H1 (cell line): ENCODE results near the gene PIP4K2C. TPM values are rescaled to one million over a fixed set of nuclear protein-coding genes. Genes with fewer than 3 reads are reported as not detected.

ENCODE experiments used
- CTCF ChIA-PET: fragments of 300-600 bp; sonication (Branson Sonifier 250); formaldehyde crosslinking; loops from one replicate; lab custom pipeline; 2021; ENCODE audit not compliant: partially characterized antibody; lab: Charles Lee
- POLR2A ChIA-PET: fragments of 300-600 bp; sonication (Branson Sonifier 250); formaldehyde crosslinking; loops from one replicate; lab custom pipeline; 2021; ENCODE audit warnings: inconsistent platforms; ENCODE audit not compliant: partially characterized antibody; lab: Charles Lee
- DNase-seq, 2 experiments: peaks; one replicate each; pipeline versions ENCODE4 v3.0.0 to v3.0.0-alpha.2; 2010 to 2022; ENCODE audit warnings: low spot score in 2 of 2, low read depth in 1 of 2, mixed read lengths in 1 of 2
- FAIRE-seq: peaks from 2 replicates; lab custom pipeline; 2011; peaks lifted over from hg19 to GRCh38; lab: Jason Lieb, UNC
- H2AFZ ChIP-seq: 2 replicates; pipeline ENCODE4 v1.8.1; 2012; ENCODE audit warnings: low read length, inconsistent platforms
- H2AK5ac ChIP-seq: 2 replicates; pipeline ENCODE4 v1.6.1; 2013; ENCODE audit warnings: low read depth, low read length
- H2BK120ac ChIP-seq: replicated peaks from 2 replicates; pipeline ENCODE3; 2013; ENCODE audit warnings: low read depth, low read length, inconsistent platforms
- H2BK12ac ChIP-seq: 2 replicates; pipeline ENCODE4 v1.6.1; 2013; ENCODE audit warnings: low read depth, low read length
- H2BK15ac ChIP-seq: 2 replicates; pipeline ENCODE4 v1.6.1; 2013; ENCODE audit warnings: low read length
- H2BK20ac ChIP-seq: 2 replicates; pipeline ENCODE4 v1.6.1; 2013; ENCODE audit warnings: low read length
- H2BK5ac ChIP-seq: 2 replicates; pipeline ENCODE4 v1.6.1; 2013; ENCODE audit warnings: low read depth, low read length
- H3K14ac ChIP-seq: 2 replicates; pipeline ENCODE4 v1.6.1; 2013; ENCODE audit warnings: inconsistent platforms; ENCODE audit not compliant: insufficient read length
- H3K18ac ChIP-seq: 2 replicates; pipeline ENCODE4 v1.6.1; 2013; ENCODE audit warnings: low read length; ENCODE audit errors: extremely low read depth
- H3K23ac ChIP-seq: 2 replicates; pipeline ENCODE4 v1.6.1; 2013; ENCODE audit warnings: inconsistent platforms; ENCODE audit not compliant: insufficient read length
- H3K23me2 ChIP-seq: 2 replicates; pipeline ENCODE4 v1.6.1; 2013; ENCODE audit warnings: low read depth, low read length
- H3K27ac ChIP-seq: 2 replicates; pipeline ENCODE4 v1.6.1; 2011; ENCODE audit warnings: low read depth, low read length, inconsistent platforms
- H3K27me3 ChIP-seq, 4 experiments: replicated peaks in 1 of 4; 1 replicate in 1 of 4; 2 replicates in 3 of 4; pipeline versions ENCODE4 v1.6.1 to v1.8.1; 2011 to 2013; ENCODE audit warnings: low read length in 3 of 4, mild to moderate bottlenecking in 3 of 4, inconsistent platforms in 2 of 4, mixed read lengths in 2 of 4, moderate library complexity in 1 of 4; ENCODE audit not compliant: control insufficient read depth in 3 of 4, insufficient read depth in 3 of 4; ENCODE audit errors: extremely low read depth in 1 of 4
- H3K36me3 ChIP-seq, 4 experiments: 2 replicates each; pipeline versions ENCODE4 v1.6.1 to v1.8.1; 2011 to 2013; ENCODE audit warnings: mild to moderate bottlenecking in 4 of 4, low read length in 3 of 4, moderate library complexity in 2 of 4, control low read depth in 1 of 4, inconsistent platforms in 1 of 4; ENCODE audit not compliant: insufficient read depth in 4 of 4, control insufficient read depth in 2 of 4
- H3K4ac ChIP-seq: replicated peaks from 2 replicates; pipeline ENCODE3; 2013; ENCODE audit warnings: low read length, low read depth, mixed read lengths, inconsistent platforms; ENCODE audit not compliant: insufficient read length
- H3K4me1 ChIP-seq, 4 experiments: replicated peaks in 1 of 4; 1 replicate in 1 of 4; 2 replicates in 3 of 4; pipeline versions ENCODE4 v1.6.1 to v1.8.1; 2011 to 2013; ENCODE audit warnings: low read length in 3 of 4, inconsistent platforms in 2 of 4, mixed read lengths in 1 of 4; ENCODE audit not compliant: insufficient read depth in 4 of 4, control insufficient read depth in 3 of 4
- H3K4me2 ChIP-seq, 2 experiments: 2 replicates each; pipeline versions ENCODE4 v1.6.1 to v1.8.1; 2011 to 2013; ENCODE audit warnings: low read depth in 2 of 2, low read length in 2 of 2, control low read depth in 1 of 2, inconsistent platforms in 1 of 2, mild to moderate bottlenecking in 1 of 2; ENCODE audit not compliant: insufficient read depth in 1 of 2
- H3K4me3 ChIP-seq, 4 experiments: fragments of 200-600, 300-600 bp in 1 of 4; sonication (generic), shearing (Covaris generic), sonication (Bioruptor Twin) in 1 of 4; 2 replicates each; pipeline versions ENCODE4 v1.5.1 to v1.8.1; 2011 to 2016; ENCODE audit warnings: low read length in 4 of 4, low read depth in 3 of 4, control low read depth in 2 of 4, inconsistent platforms in 2 of 4, mild to moderate bottlenecking in 2 of 4, mixed read lengths in 1 of 4, moderate library complexity in 1 of 4; ENCODE audit not compliant: insufficient read depth in 2 of 4; ENCODE audit errors: extremely low read depth in 1 of 4
- H3K56ac ChIP-seq: replicated peaks from 2 replicates; pipeline ENCODE3; 2013; ENCODE audit warnings: low read depth, mild to moderate bottlenecking, mixed read lengths, low read length, inconsistent platforms; ENCODE audit not compliant: insufficient read length
- H3K79me1 ChIP-seq: 2 replicates; pipeline ENCODE4 v1.6.1; 2013; ENCODE audit warnings: low read depth, low read length, control low read depth
- H3K79me2 ChIP-seq, 2 experiments: 2 replicates each; pipeline versions ENCODE4 v1.6.1 to v1.8.1; 2012 to 2013; ENCODE audit warnings: low read length in 2 of 2, mild to moderate bottlenecking in 2 of 2, inconsistent platforms in 1 of 2; ENCODE audit not compliant: insufficient read depth in 2 of 2, control insufficient read depth in 1 of 2
- H3K9ac ChIP-seq, 4 experiments: replicated peaks in 1 of 4; 1 replicate in 1 of 4; 2 replicates in 3 of 4; pipeline versions ENCODE4 v1.6.1 to v1.8.1; 2011 to 2013; ENCODE audit warnings: low read depth in 3 of 4, low read length in 3 of 4, control low read depth in 2 of 4, mild to moderate bottlenecking in 2 of 4, moderate library complexity in 2 of 4, inconsistent platforms in 1 of 4; ENCODE audit errors: extremely low read depth in 1 of 4
- H3K9me3 ChIP-seq, 2 experiments: 2 replicates each; pipeline versions ENCODE4 v1.6.1 to v1.8.1; 2012 to 2013; ENCODE audit warnings: mild to moderate bottlenecking in 2 of 2, moderate library complexity in 2 of 2, control low read depth in 1 of 2, inconsistent platforms in 1 of 2, low read depth in 1 of 2, low read length in 1 of 2, mixed read lengths in 1 of 2; ENCODE audit not compliant: insufficient read depth in 2 of 2
- H4K20me1 ChIP-seq, 2 experiments: replicated peaks in 1 of 2; 2 replicates each; pipeline versions ENCODE3 to v1.8.1; 2011 to 2013; ENCODE audit warnings: inconsistent platforms in 2 of 2, low read length in 2 of 2, mild to moderate bottlenecking in 1 of 2; ENCODE audit not compliant: insufficient read depth in 2 of 2, control insufficient read depth in 1 of 2
- H4K5ac ChIP-seq: 2 replicates; pipeline ENCODE4 v1.6.1; 2013; ENCODE audit warnings: low read length, low read depth, mixed read lengths, inconsistent platforms; ENCODE audit not compliant: insufficient read length
- H4K8ac ChIP-seq: 2 replicates; pipeline ENCODE4 v1.8.0; 2013; ENCODE audit warnings: mild to moderate bottlenecking, moderate library complexity, low read length, inconsistent platforms; ENCODE audit not compliant: insufficient read depth; ENCODE audit errors: extremely low read depth
- H4K91ac ChIP-seq: replicated peaks from 2 replicates; pipeline ENCODE3; 2013; ENCODE audit warnings: low read length, mixed read lengths, inconsistent platforms; ENCODE audit not compliant: insufficient read length
- EP300 ChIP-seq, 2 experiments: IDR thresholded peaks; 1 replicate in 1 of 2; 2 replicates in 1 of 2; pipeline ENCODE4 v1.6.1; 2011 to 2012; ENCODE audit warnings: low read depth in 2 of 2, low read length in 2 of 2, mild to moderate bottlenecking in 2 of 2, borderline replicate concordance in 1 of 2, inconsistent platforms in 1 of 2, moderate library complexity in 1 of 2
- GTF2F1 ChIP-seq: IDR thresholded peaks from 2 replicates; pipeline ENCODE4 v1.6.1; 2012; ENCODE audit warnings: low read depth, low read length, improper control_type of control experiment, borderline replicate concordance
- HDAC2 ChIP-seq, 2 experiments: fragments of 300-600 bp in 1 of 2; sonication (generic) in 1 of 2; IDR thresholded peaks; 2 replicates each; pipeline ENCODE4 v1.6.1; 2011 to 2012; ENCODE audit warnings: low read depth in 2 of 2, low read length in 2 of 2, mild to moderate bottlenecking in 2 of 2, moderate library complexity in 2 of 2, borderline replicate concordance in 1 of 2, inconsistent platforms in 1 of 2
- JUND ChIP-seq: IDR thresholded peaks from 2 replicates; pipeline ENCODE4 v1.6.1; 2011; ENCODE audit warnings: mild to moderate bottlenecking, improper control_type of control experiment, low read length
- PHF8 ChIP-seq: fragments of 200-600 bp; sonication (generic); conservative IDR thresholded peaks from 2 replicates; pipeline ENCODE4 v1.7.1; 2012; ENCODE audit warnings: low read depth, mild to moderate bottlenecking, inconsistent platforms, low read length, moderate library complexity
- WGBS, 2 experiments: shearing (Covaris generic) in 1 of 2; methylation state at CpG; one replicate each; pipeline versions ENCODE4 v1.1.6 to v1.1.7; 2013 to 2015; ENCODE audit warnings: low lambda C conversion rate in 2 of 2, mixed read lengths in 2 of 2, inconsistent platforms in 1 of 2, low coverage in 1 of 2, missing lambda C conversion rate in 1 of 2; ENCODE audit not compliant: insufficient replicate concordance in 2 of 2, insufficient coverage in 1 of 2, insufficient read length in 1 of 2; ENCODE audit errors: extremely low coverage in 1 of 2, missing lambda C conversion rate in 1 of 2; 5-methylcytosine and 5-hydroxymethylcytosine counted together
- polyA plus RNA-seq, 7 experiments: library from polyadenylated mRNA; depleted of rRNA in 3 of 7; stranded (reverse) in 5 of 7; unstranded in 2 of 7; fragments of >200 nt in 5 of 7; fragments of 200-250 nt in 2 of 7; gene quantifications; 1 replicate in 5 of 7; 2 replicates in 1 of 7; 4 replicates in 1 of 7; pipeline versions ENCODE4 v1.2.1 to v1.2.3, GENCODE V29; 2011 to 2013; ENCODE audit warnings: missing spikeins in 2 of 7, mixed read lengths in 2 of 7
- total RNA-seq: library from RNA; stranded (reverse); fragmentation: NEBNext Ultra II Directional; extraction: Animal tissue kit (Norgen Biotek cat#: 25700); gene quantifications from 2 replicates; pipeline ENCODE4 v1.2.1, GENCODE V29; 2021
- TF ChIP-seq, protein P1 (sequence below): IDR thresholded peaks from 2 replicates; pipeline ENCODE4 v1.6.1; 2012; ENCODE audit warnings: low read length, inconsistent platforms

The PIP4K2C gene
- total and polyA plus RNA-seq, 2 of the 8 experiments (the other 6 are each of a cell fraction or from before 2014, with no cell fraction given) = 25.0 to 27.1 TPM

GRCh38 chr12:57593187-57593586 is 2.2 kb downstream of the PIP4K2C start:
- FAIRE-seq = no peak
- no peak overlapping the region for H2BK120ac ChIP-seq
- H2AFZ ChIP-seq = no peak overlapping the region
- peaks cover 2 to 7% (median 3%) of the 10 kb centered on the region in 4 experiments; a peak in 6 of 7 replicates for H3K4me1 ChIP-seq
- no peak overlapping the region for H2AK5ac ChIP-seq
- H2BK12ac ChIP-seq = no peak overlapping the region
- WGBS, 2 experiments = 84% methylated on average over 4 of the region's 4 CpGs; no CpG with 5 or more reads in 1 of the 2 experiments
- H3K4ac ChIP-seq = no peak overlapping the region
- H3K27ac ChIP-seq = no peak overlapping the region
- H3K23me2 ChIP-seq = peaks cover 15% of the 10 kb centered on the region; the same call in 1 of the 2 replicates
- H4K20me1 ChIP-seq = peaks cover 2 to 4% of the 10 kb centered on the region in 2 experiments
- ChIA-PET POLR2A (interaction anchor here (0.7 to 6.2 kb wide), 7 partner anchors 10 to 326 kb away, joined by 3 to 60 read pairs (median 3); partner anchors contain the start of genes DTX3, EEF1AKMT3, METTL1 and TSPAN31), CTCF (interaction anchor here (0.8 to 6.1 kb wide), 9 partner anchors 11 to 127 kb away, joined by 4 to 40 read pairs (median 5); partner anchors contain the start of genes DTX3 and OS9)
- TF ChIP-seq GTF2F1 = no peak
- no peak for TF ChIP-seq JUND
- TF ChIP-seq PHF8 = no peak
- TF ChIP-seq EP300 (IDR thresholded peaks at IDR 0.05; ENCODE audit: borderline replicate concordance in 1 of 2, low read depth in 2 of 2, low read length in 2 of 2) = no peak
- TF ChIP-seq, protein P1, sequence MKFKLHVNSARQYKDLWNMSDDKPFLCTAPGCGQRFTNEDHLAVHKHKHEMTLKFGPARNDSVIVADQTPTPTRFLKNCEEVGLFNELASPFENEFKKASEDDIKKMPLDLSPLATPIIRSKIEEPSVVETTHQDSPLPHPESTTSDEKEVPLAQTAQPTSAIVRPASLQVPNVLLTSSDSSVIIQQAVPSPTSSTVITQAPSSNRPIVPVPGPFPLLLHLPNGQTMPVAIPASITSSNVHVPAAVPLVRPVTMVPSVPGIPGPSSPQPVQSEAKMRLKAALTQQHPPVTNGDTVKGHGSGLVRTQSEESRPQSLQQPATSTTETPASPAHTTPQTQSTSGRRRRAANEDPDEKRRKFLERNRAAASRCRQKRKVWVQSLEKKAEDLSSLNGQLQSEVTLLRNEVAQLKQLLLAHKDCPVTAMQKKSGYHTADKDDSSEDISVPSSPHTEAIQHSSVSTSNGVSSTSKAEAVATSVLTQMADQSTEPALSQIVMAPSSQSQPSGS = no peak
- no peak for TF ChIP-seq HDAC2 (IDR thresholded peaks at IDR 0.05; ENCODE audit: borderline replicate concordance in 1 of 2, low read depth in 2 of 2, low read length in 2 of 2)
- H2BK15ac ChIP-seq = no peak overlapping the region
- 0 out of 2 replicates have a peak, but pooled peaks cover 3% of the 10 kb centered on the region for H3K79me1 ChIP-seq
- peak overlapping the region in 1 of 2 experiments; percentile 83; a peak in 2 of 4 replicates for H3K4me2 ChIP-seq
- no peak overlapping the region; a peak in 1 of 8 replicates for H3K4me3 ChIP-seq
- no peaks in the 10 kb centered on the region for H3K9me3 ChIP-seq
- no peak overlapping the region for H3K56ac ChIP-seq
- H3K36me3 ChIP-seq = peaks cover 0 to 8% (median 3%) of the 10 kb centered on the region in 4 experiments; a peak in 2 of 8 replicates
- peaks cover 5 to 20% of the 10 kb centered on the region in 2 experiments; a peak in 3 of 4 replicates for H3K79me2 ChIP-seq
- H3K9ac ChIP-seq = no peak overlapping the region
- H4K5ac ChIP-seq = no peak overlapping the region
- H2BK5ac ChIP-seq = no peak overlapping the region
- no peak for DNase-seq
- H3K23ac ChIP-seq = no peak overlapping the region
- no peak overlapping the region for H4K91ac ChIP-seq
- no peak overlapping the region for H3K18ac ChIP-seq
- no peak overlapping the region for H3K14ac ChIP-seq
- H4K8ac ChIP-seq = no peak overlapping the region
- no peak overlapping the region for H2BK20ac ChIP-seq
- no peaks in the 10 kb centered on the region for H3K27me3 ChIP-seq
